ENCODE results near the gene FAM50B. TPM values are rescaled to one million over a fixed set of nuclear protein-coding genes. Genes with fewer than 3 reads are reported as not detected.

The FAM50B gene
- total RNA-seq, 4 donors from 2014 or later: 12.5 to 26.6 (median 17.6) TPM

- Histone ChIP-seq H3K36me3 (no peaks in the 10 kb centered on the region), H3K4me1 (peaks cover 35 to 47% (median 43%) of the 10 kb centered on the region in 4 donors), H3K9me3 (no peaks in the 10 kb centered on the region), H3K4me3 (peak overlapping the region; percentile 34 to 47 (median 38)), H3K27me3 (no peaks in the 10 kb centered on the region), H3K27ac (replicated peaks in 1 of 4) (peak overlapping the region; percentile 92 to 95 (median 94))
- no peak for DNase-seq (ENCODE audit: extremely low spot score)
- WGBS: 44% methylated on average over 13 of the region's 15 CpGs
- TF ChIP-seq EP300 (IDR thresholded peaks at IDR 0.05): no peak
- peak; percentile 40 to 57 (median 56) for TF ChIP-seq CTCF (IDR thresholded peaks at IDR 0.05)
- no peak for TF ChIP-seq POLR2A (IDR thresholded peaks at IDR 0.05; ENCODE audit: low read depth)
- TF ChIP-seq POLR2AphosphoS5 (IDR thresholded peaks at IDR 0.05): peak in 1 of 2 donors; percentile 23
- intact Hi-C loops (cut with DNase I): loop anchor here (5.0 kb wide), 1 partner anchor 73 kb away; the partner anchor contains the start of gene PXDC1
Measured at GRCh38 chr6:3825331-3825831, 23.8 kb upstream of the FAM50B start.

DNA sequence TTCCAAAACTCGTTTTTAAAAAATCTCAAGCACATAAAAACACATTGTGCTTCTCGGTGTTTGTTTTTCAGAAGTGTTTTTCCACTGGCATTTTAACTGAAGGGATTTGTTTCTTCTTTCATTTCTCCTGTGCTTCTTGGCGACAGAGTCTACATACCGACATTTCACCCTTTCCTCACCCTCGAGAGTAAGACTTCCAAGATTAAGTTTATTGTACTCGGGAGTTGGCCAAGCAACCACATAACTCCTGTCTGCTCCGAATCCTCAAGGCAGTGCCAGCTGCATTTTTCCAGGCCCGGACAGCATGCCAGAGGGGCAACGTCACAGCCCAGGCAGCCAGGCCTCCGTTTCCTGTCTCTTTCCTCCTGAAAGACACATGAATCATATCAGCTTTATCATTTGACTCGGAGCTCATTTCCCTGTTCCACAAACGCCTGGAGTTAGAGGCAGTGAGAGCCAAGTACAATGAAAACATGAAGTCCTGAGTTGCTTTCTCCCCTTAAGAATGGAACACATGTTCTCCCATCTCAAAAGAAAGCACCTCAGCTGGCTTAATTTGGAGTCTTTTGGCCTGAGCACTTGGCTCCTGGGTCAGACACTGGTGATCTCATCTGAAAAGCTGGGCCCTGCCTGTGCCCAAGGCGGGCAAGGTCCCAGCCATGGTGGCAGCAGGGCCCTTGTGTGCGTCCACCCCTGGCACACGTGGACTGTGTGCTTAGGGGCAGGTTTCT is 23.2 kb upstream of the FAM50B start:
- peak overlapping the region; percentile 92 to 95 (median 94) for H3K27ac ChIP-seq (replicated peaks in 1 of 4)
- H3K9me3 ChIP-seq: no peaks in the 10 kb centered on the region
- intact Hi-C loops (cut with DNase I): loop anchor here (5.0 kb wide), 1 partner anchor 74 kb away; the partner anchor contains the start of gene PXDC1
- WGBS: 22% methylated on average over 14 of the region's 15 CpGs
- H3K4me1 ChIP-seq: peaks cover 35 to 41% (median 38%) of the 10 kb centered on the region in 4 donors
- H3K36me3 ChIP-seq: no peaks in the 10 kb centered on the region
- DNase-seq (ENCODE audit: extremely low spot score): peak; percentile 97
- no peaks in the 10 kb centered on the region for H3K27me3 ChIP-seq
- no peak for TF ChIP-seq EP300 (IDR thresholded peaks at IDR 0.05)
- TF ChIP-seq POLR2AphosphoS5 (IDR thresholded peaks at IDR 0.05): peak; percentile 88 to 90
- no peak for TF ChIP-seq CTCF (IDR thresholded peaks at IDR 0.05)
- H3K4me3 ChIP-seq: peak overlapping the region; percentile 34 to 47 (median 38)

DNA sequence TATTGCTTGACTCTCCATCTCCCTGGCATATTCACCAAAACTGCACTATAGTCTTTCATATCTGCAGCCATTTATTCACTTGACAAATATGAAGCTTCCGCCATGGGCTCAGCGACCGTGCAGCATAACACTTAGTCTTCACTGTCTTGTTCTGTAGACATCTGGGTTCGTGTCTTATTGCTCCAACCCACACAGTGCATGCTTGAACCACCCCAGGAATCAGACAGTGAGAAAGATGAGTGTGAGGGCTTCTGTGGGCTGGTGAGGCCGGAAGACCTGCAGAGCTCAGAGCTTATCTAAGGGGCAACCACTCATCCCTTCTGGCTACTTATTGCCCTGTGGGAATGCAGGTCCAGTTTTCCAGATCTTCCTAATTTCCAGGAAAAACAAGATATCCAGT is 19.9 kb upstream of the FAM50B start:
- no peak overlapping the region for H3K4me3 ChIP-seq
- no peaks in the 10 kb centered on the region for H3K36me3 ChIP-seq
- H3K27ac ChIP-seq (replicated peaks in 1 of 4): no peak overlapping the region
- intact Hi-C loops (cut with DNase I): loop anchor here (5.0 kb wide), 1 partner anchor 77 kb away; the partner anchor contains the start of gene PXDC1
- no peaks in the 10 kb centered on the region for H3K9me3 ChIP-seq
- WGBS: 93% methylated on average over 5 of the region's 5 CpGs
- H3K27me3 ChIP-seq: no peaks in the 10 kb centered on the region
- DNase-seq (ENCODE audit: extremely low spot score): no peak
- peaks cover 23 to 34% (median 30%) of the 10 kb centered on the region in 4 donors for H3K4me1 ChIP-seq
- no peak for TF ChIP-seq CTCF (IDR thresholded peaks at IDR 0.05)
- no peak for TF ChIP-seq POLR2A (IDR thresholded peaks at IDR 0.05; ENCODE audit: low read depth)
- TF ChIP-seq POLR2AphosphoS5 (IDR thresholded peaks at IDR 0.05): no peak
- TF ChIP-seq EP300 (IDR thresholded peaks at IDR 0.05): no peak

DNA sequence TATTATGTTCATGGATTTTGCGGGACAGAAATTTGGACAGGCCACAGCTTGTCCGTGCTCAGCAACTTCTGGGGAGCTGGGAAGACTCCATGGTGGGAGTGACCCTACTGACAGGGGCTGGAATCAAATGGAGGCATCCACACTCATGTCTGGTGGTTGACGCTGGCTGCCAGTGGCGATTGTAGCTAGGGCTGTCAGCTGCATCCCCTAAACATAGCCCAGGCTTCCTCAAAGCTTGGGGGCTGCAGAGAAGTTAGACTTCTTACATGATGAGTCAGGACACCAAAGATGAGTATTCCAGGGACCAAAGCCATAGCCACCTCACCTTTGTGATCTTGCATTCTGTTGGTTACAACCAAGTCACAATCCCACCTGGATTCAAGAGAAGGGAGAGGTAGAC is 18.4 kb upstream of the FAM50B start:
- no peak for TF ChIP-seq EP300 (IDR thresholded peaks at IDR 0.05)
- TF ChIP-seq POLR2A (IDR thresholded peaks at IDR 0.05; ENCODE audit: low read depth): no peak
- no peak for TF ChIP-seq POLR2AphosphoS5 (IDR thresholded peaks at IDR 0.05)
- TF ChIP-seq CTCF (IDR thresholded peaks at IDR 0.05): no peak
- H3K27me3 ChIP-seq: no peaks in the 10 kb centered on the region
- no peaks in the 10 kb centered on the region for H3K36me3 ChIP-seq
- DNase-seq (ENCODE audit: extremely low spot score): no peak
- intact Hi-C loops (cut with DNase I): no loop called here
- H3K4me1 ChIP-seq: peaks cover 10 to 24% (median 15%) of the 10 kb centered on the region in 4 donors
- H3K9me3 ChIP-seq: no peaks in the 10 kb centered on the region
- 90% methylated on average over 4 of the region's 4 CpGs for WGBS
- no peak overlapping the region for H3K4me3 ChIP-seq
- H3K27ac ChIP-seq (replicated peaks in 1 of 4): no peak overlapping the region
